Coronary artery (tissue), 2 donors: ENCODE measurements around the gene DCHS2.
A peak's percentile ranks its signal among the peaks of the same experiment; 100 is the strongest.

ENCODE experiments used
- DNase-seq: peaks from one replicate; pipeline ENCODE4 v3.0.0-alpha.2; 2017; ENCODE audit warnings: low spot score
- H3K27ac ChIP-seq, 2 donors: fragments of 200-600 bp; sonication (generic); one replicate each; pipeline ENCODE4 v1.5.1; 2016 to 2019
- H3K4me3 ChIP-seq: fragments of 200-600 bp; sonication (generic); 2 replicates; pipeline ENCODE4 v1.5.1; 2016; ENCODE audit warnings: mild to moderate bottlenecking, moderate library complexity
- TF ChIP-seq, protein P1 (sequence below): fragments of 200-600 bp; sonication (generic); IDR thresholded peaks from one replicate; pipeline ENCODE4 v1.5.1; 2019; ENCODE audit warnings: antibody characterized with exemption

DCHS2 gene

DNA sequence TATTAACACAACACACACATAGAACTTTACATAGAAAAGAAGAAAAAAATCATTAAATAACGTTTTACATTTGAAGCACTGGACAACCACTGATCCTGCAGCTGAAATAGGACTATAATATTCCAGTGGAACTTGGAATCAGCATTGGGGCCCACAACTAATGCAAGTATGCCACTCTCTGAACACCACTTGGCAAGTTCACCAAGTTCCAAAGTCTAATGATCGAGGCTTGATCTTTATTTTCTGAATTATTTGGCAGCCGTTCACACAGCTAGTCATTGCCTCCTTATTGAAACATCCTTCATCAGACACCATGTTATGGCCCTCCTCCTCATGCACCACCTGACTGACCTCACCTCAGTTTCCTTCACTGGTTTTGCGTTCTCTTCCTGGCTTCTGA lies 107.6 kb downstream of the DCHS2 start:
- H3K4me3 ChIP-seq: no peak overlapping the region
- no peak overlapping the region for H3K27ac ChIP-seq
- TF ChIP-seq, protein P1, sequence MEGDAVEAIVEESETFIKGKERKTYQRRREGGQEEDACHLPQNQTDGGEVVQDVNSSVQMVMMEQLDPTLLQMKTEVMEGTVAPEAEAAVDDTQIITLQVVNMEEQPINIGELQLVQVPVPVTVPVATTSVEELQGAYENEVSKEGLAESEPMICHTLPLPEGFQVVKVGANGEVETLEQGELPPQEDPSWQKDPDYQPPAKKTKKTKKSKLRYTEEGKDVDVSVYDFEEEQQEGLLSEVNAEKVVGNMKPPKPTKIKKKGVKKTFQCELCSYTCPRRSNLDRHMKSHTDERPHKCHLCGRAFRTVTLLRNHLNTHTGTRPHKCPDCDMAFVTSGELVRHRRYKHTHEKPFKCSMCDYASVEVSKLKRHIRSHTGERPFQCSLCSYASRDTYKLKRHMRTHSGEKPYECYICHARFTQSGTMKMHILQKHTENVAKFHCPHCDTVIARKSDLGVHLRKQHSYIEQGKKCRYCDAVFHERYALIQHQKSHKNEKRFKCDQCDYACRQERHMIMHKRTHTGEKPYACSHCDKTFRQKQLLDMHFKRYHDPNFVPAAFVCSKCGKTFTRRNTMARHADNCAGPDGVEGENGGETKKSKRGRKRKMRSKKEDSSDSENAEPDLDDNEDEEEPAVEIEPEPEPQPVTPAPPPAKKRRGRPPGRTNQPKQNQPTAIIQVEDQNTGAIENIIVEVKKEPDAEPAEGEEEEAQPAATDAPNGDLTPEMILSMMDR: no peak

DNA sequence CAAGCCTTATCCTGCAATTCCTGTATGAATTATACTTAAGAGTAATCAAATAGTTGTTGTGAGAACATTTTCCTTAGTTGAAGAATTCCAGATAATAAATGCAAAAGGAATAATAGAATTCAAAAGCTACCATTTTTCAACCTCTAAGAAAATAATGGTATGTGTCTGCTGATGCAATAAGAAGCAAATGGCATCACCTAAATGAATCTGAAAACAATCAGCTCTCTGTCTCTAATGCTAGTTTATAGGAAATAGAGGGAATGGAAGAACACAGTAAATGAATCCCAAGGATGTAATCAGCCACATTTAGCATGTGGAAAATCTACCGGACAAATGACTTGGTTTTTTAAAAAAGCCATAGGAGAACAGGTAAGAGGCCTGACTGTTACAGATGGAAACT lies 115.1 kb downstream of the DCHS2 start:
- Histone ChIP-seq H3K27ac (no peak overlapping the region), H3K4me3 (no peak overlapping the region)
- TF ChIP-seq, protein P1: no peak
- no peak for DNase-seq

More for the DNA sequence above, 107.6 kb downstream of the DCHS2 start:
- DNase-seq: no peak

DNA sequence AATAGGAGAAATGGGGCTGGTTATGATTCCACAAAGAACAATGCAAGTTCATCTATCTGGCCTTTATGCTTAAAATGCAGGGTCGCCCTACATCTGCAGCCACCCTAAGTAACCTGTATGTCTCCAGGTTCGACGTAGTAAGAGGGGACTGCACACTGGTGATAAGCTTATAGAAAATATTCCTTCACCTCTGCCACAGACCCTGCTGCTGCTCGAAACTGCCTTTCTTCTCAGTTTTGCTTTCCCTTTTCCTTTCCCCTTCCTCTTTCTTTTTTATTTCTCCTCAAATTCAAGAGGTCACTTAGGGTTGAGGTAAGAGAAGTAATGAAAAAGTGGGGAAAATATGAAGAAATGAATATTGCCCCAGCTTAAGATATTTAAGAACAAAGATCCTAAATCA lies 123.5 kb downstream of the DCHS2 start:
- DNase-seq: no peak
- H3K27ac ChIP-seq: no peak overlapping the region

DNA sequence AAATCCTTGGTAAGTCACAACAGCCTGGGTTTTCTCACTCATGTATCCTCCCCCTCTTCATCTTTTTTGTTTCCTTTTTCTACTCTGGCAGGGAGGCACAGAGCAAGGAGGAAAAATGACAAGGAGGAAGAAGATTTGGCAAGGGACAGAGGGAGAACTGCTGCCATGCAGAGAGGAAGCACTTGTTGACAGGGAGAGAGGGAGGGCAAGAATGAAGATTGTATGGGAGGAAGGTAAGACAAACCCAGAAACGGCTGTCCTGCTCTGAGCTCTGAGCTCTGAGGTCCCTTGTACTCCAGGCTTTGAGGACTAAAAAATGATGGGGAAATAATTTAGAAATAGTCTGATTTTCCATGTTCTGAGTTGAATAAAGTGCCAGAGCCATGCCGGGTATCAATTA lies 123.9 kb downstream of the DCHS2 start:
- DNase-seq: no peak
- Histone ChIP-seq H3K4me3 (no peak overlapping the region), H3K27ac (no peak overlapping the region)
- TF ChIP-seq, protein P1: no peak

More for the DNA sequence above, 123.5 kb downstream of the DCHS2 start:
- TF ChIP-seq, protein P1: no peak
- no peak overlapping the region for H3K4me3 ChIP-seq

DNA sequence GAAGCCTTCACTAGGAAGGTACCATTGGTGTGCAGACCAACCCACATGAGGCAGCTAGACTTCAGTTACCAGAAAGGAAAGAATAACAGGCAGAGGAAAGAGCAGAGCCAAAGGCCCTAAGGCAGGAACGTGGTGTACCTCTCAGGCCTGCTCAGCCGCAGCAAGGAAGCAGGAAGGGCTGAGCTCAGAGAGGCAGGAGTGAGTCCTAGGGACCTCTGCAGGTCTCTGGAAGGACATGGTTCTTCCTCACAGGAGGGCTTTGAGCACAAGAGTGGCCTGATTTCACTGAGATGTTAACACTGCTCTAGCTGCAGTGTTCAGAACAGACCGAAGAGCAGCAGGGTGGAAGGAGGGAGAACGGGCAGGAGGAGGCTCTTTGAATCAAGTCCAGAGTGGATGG lies 124.6 kb downstream of the DCHS2 start:
- H3K4me3 ChIP-seq: no peak overlapping the region
- no peak overlapping the region for H3K27ac ChIP-seq
- TF ChIP-seq, protein P1: no peak
- DNase-seq: no peak

DNA sequence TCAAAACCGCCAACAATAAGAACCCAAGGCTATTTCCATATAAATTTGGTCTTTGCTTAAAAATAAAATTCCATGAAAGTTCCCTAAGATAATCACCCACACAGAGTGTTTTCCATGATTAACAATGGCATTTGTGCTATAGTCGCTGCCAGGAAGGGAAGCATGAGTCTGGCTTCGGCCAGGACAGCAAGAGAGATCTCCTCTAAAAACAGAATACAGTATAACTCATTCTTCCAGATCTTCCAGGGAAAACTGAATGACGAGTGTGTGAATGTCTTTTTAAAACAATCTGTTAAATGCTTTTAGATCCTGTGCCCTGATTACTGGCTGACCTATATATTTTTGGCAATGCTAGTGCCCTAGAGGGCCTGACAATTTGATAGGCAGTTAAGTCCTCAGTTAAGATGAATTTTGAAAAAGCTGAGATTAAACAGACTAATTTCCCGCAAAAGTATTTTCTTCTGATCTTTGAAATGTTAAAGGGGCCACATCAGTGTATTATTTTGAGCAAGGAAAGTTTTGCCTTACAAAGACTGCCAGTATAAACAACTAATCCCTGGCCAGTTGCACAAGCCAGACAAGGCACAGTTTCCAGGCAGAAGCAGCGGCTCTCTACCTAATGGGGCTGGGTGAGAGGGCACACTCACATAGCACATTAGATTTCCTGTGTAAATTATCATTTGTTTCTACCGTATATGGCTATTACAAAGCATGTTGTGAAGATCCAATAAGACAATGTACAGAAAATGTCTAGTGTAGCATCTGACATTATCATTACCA lies 127.3 kb downstream of the DCHS2 start:
- peak overlapping the region; percentile 22 for H3K4me3 ChIP-seq
- no peak for DNase-seq
- H3K27ac ChIP-seq: peak overlapping the region; percentile 26 to 28
- TF ChIP-seq, protein P1: no peak

DNA sequence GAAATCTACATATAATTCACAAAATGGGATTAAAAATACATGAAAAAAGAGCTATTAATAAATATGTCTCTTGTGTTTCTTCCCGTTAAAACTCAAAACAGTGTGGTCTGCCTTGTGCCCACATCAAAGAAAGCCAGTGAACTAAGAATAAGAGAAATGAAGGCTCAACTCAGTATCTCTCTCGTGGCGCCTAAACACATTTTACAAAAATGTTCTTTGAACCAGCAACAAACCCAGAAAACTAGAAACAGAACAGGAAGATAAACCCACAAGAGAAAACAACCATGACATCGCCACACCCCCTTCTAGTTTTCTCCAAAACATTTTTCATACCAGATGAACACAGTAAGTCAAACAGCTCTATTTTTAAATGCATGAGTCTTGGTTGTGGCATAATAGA lies 130.1 kb downstream of the DCHS2 start:
- Histone ChIP-seq H3K4me3 (no peak overlapping the region), H3K27ac (no peak overlapping the region)
- no peak for DNase-seq
- TF ChIP-seq, protein P1: no peak
